ENCODE measurements around the gene ST6GALNAC3.
A peak's percentile ranks its signal among the peaks of the same experiment; 100 is the strongest.

Gene ST6GALNAC3

DNA sequence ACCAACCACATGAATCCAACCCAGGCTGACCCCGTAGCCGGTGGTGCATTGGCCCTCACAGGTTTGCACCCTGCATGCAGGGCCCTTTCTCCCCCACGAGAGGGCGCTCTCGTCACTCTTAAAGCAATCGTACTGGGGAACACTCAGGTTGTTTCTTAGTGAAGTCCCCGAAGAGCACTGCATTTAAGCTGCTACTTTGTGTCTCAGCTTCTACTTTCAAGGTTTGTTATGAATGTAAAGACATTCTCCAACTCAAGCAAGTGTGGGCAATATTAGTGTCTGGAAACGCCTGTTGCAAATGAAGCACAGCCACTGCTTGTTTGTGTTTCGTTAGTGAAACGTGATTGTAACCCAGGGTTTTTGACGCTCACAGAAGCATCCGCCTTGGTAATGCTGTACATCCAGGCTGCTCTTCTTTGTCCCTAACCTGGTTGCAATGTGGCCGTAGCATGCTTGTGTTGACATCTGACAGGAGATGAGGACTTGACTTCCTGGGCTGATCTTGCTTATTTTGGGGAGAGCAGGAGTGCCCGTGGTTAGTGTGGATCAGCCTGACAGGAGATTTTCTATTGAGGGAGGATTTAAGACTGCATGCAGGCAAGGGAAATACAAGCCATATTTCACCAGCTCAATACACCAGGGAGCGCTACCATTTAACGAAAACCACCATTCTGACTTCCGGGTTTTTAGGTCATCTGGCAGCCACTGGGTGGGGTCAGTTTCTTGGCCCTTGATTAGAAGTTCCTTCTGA lies 79.8 kb downstream of the ST6GALNAC3 start:
- no peak overlapping the region for H3K27ac ChIP-seq (ENCODE audit: extremely low read depth, low read depth, low read length)

GRCh38 chr1:76156987-76157386 lies 82.4 kb downstream of the ST6GALNAC3 start:
- TF ChIP-seq ZNF658 (tag by site-specific recombination; IDR thresholded peaks at IDR 0.05), result no peak
- H3K4me3 ChIP-seq (ENCODE audit: low read depth, low read length), result no peak overlapping the region
- no peaks in the 10 kb centered on the region for H3K9me3 ChIP-seq (ENCODE audit: control insufficient read depth, insufficient read depth, low read depth, low read length)
- ChIA-PET CTCF (interaction anchor here (1.3 kb wide), 1 partner anchor 987 kb away, joined by 3 read pairs; no protein-coding TSS in a partner anchor), POLR2A (no interaction called here)
- H3K36me3 ChIP-seq (ENCODE audit: control insufficient read depth in 2 of 2, insufficient read depth in 1 of 2, low read length in 2 of 2), result no peaks in the 10 kb centered on the region
- H3K27ac ChIP-seq (ENCODE audit: extremely low read depth, low read depth, low read length), result no peak overlapping the region
- H3K4me1 ChIP-seq (ENCODE audit: control insufficient read depth, insufficient read depth, low read length), result no peaks in the 10 kb centered on the region

More for the DNA sequence above, 79.8 kb downstream of the ST6GALNAC3 start:
- H3K4me3 ChIP-seq (ENCODE audit: low read depth, low read length), result no peak overlapping the region
- CTCF ChIA-PET, result interaction anchor here (0.5 to 2.8 kb wide), 44 partner anchors 9 to 1509 kb away, joined by 3 to 15 read pairs (median 3); no protein-coding TSS in a partner anchor
- no peaks in the 10 kb centered on the region for H3K36me3 ChIP-seq (ENCODE audit: control insufficient read depth in 2 of 2, insufficient read depth in 1 of 2, low read length in 2 of 2)
- H3K4me1 ChIP-seq (ENCODE audit: control insufficient read depth, insufficient read depth, low read length), result no peaks in the 10 kb centered on the region
- no peaks in the 10 kb centered on the region for H3K9me3 ChIP-seq (ENCODE audit: control insufficient read depth, insufficient read depth, low read depth, low read length)
- POLR2A ChIA-PET, result no interaction called here
- TF ChIP-seq GFI1B (tag by site-specific recombination; IDR thresholded peaks at IDR 0.05) (no peak), ZNF621 (tag by site-specific recombination; IDR thresholded peaks at IDR 0.05) (no peak), ZBTB21 (tag by site-specific recombination; IDR thresholded peaks at IDR 0.05) (no peak), ZIC2 (tag by site-specific recombination; IDR thresholded peaks at IDR 0.05) (no peak), ZSCAN30 (tag by site-specific recombination; IDR thresholded peaks at IDR 0.05) (peak; percentile 43; the same call in 1 of the 2 replicates), KLF10 (tag by site-specific recombination; IDR thresholded peaks at IDR 0.05) (no peak), ZNF221 (tag by site-specific recombination; IDR thresholded peaks at IDR 0.05; ENCODE audit: borderline replicate concordance) (no peak), TRIM28 (IDR thresholded peaks at IDR 0.05; ENCODE audit: borderline replicate concordance, low read length) (peak; percentile 75; the same call in 1 of the 2 replicates), ZNF654 (tag by site-specific recombination; IDR thresholded peaks at IDR 0.05; ENCODE audit: low read depth) (peak; percentile 95), ZNF660 (tag by site-specific recombination; IDR thresholded peaks at IDR 0.05) (peak; percentile 53; the same call in 1 of the 2 replicates), ZNF23 (tag by site-specific recombination; IDR thresholded peaks at IDR 0.05; ENCODE audit: borderline replicate concordance) (no peak), MZF1 (tag by site-specific recombination; IDR thresholded peaks at IDR 0.05; ENCODE audit: borderline replicate concordance) (peak; percentile 59; the same call in 1 of the 2 replicates), ZNF2 (tag by site-specific recombination; IDR thresholded peaks at IDR 0.05) (peak; percentile 68; the same call in 1 of the 2 replicates), SCRT2 (tag by site-specific recombination; IDR thresholded peaks at IDR 0.05) (peak; percentile 76), CTCF (tag by site-specific recombination; IDR thresholded peaks at IDR 0.05) (peak; percentile 84)

DNA sequence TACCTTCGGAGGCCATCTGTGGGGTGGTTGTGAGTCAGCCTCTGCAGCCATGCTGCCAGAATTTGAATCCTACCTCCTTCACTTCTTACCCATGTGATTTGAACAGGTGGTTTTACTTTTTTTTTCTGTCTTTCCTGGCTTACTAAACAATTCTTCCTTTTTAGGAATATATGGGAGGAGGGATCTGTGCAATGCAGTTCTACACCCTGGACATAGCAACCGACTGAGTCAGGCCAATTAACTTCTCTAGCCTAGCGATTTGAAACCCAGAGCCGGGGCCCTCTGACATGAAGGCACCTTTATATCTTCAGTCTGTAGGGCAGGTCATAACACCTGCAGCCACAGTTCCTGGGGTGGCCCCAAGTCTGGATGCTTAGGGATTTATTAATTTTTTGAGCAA lies 83.6 kb downstream of the ST6GALNAC3 start:
- Histone ChIP-seq H3K36me3 (ENCODE audit: control insufficient read depth in 2 of 2, insufficient read depth in 1 of 2, low read length in 2 of 2) (no peaks in the 10 kb centered on the region), H3K27ac (ENCODE audit: extremely low read depth, low read depth, low read length) (no peak overlapping the region), H3K4me1 (ENCODE audit: control insufficient read depth, insufficient read depth, low read length) (no peaks in the 10 kb centered on the region), H3K9me3 (ENCODE audit: control insufficient read depth, insufficient read depth, low read depth, low read length) (no peaks in the 10 kb centered on the region), H3K4me3 (ENCODE audit: low read depth, low read length) (no peak overlapping the region)
- ChIA-PET POLR2A (no interaction called here), CTCF (interaction anchor here (0.7 kb wide), 1 partner anchor 102 kb away, joined by 3 read pairs; no protein-coding TSS in a partner anchor)
- no peak for TF ChIP-seq ZBTB1 (tag by site-specific recombination; IDR thresholded peaks at IDR 0.05)

GRCh38 chr1:76160225-76160624 lies 85.7 kb downstream of the ST6GALNAC3 start:
- H3K9me3 ChIP-seq (ENCODE audit: control insufficient read depth, insufficient read depth, low read depth, low read length), result no peaks in the 10 kb centered on the region
- H3K36me3 ChIP-seq (ENCODE audit: control insufficient read depth in 2 of 2, insufficient read depth in 1 of 2, low read length in 2 of 2), result no peaks in the 10 kb centered on the region
- H3K4me1 ChIP-seq (ENCODE audit: control insufficient read depth, insufficient read depth, low read length), result no peaks in the 10 kb centered on the region
- POLR2A ChIA-PET, result no interaction called here
- no peak overlapping the region for H3K4me3 ChIP-seq (ENCODE audit: low read depth, low read length)
- CTCF ChIA-PET, result interaction anchor here (0.6 kb wide), 1 partner anchor 168 kb away, joined by 3 read pairs; no protein-coding TSS in a partner anchor
- no peak overlapping the region for H3K27ac ChIP-seq (ENCODE audit: extremely low read depth, low read depth, low read length)
- no peak for TF ChIP-seq ZNF549 (tag by site-specific recombination; IDR thresholded peaks at IDR 0.05)
- no peak for TF ChIP-seq ZNF174 (tag by site-specific recombination; IDR thresholded peaks at IDR 0.05)
- no peak for TF ChIP-seq ZNF433 (tag by site-specific recombination; IDR thresholded peaks at IDR 0.05; ENCODE audit: low read depth)
- TF ChIP-seq OSR2 (tag by site-specific recombination; IDR thresholded peaks at IDR 0.05), result no peak
- TF ChIP-seq ZNF624 (tag by site-specific recombination; IDR thresholded peaks at IDR 0.05), result no peak
- no peak for TF ChIP-seq ZNF626 (tag by site-specific recombination; IDR thresholded peaks at IDR 0.05)
- TF ChIP-seq, protein P1, sequence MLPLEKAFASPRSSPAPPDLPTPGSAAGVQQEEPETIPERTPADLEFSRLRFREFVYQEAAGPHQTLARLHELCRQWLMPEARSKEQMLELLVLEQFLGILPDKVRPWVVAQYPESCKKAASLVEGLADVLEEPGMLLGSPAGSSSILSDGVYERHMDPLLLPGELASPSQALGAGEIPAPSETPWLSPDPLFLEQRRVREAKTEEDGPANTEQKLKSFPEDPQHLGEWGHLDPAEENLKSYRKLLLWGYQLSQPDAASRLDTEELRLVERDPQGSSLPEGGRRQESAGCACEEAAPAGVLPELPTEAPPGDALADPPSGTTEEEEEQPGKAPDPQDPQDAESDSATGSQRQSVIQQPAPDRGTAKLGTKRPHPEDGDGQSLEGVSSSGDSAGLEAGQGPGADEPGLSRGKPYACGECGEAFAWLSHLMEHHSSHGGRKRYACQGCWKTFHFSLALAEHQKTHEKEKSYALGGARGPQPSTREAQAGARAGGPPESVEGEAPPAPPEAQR (tag by site-specific recombination; IDR thresholded peaks at IDR 0.05), result no peak
- TF ChIP-seq YY2 (tag by site-specific recombination; IDR thresholded peaks at IDR 0.05), result no peak
- TF ChIP-seq ZFP3 (tag by site-specific recombination; IDR thresholded peaks at IDR 0.05; ENCODE audit: low read depth), result no peak
- TF ChIP-seq ZNF670 (tag by site-specific recombination; IDR thresholded peaks at IDR 0.05; ENCODE audit: low read depth), result no peak

All from HEK293 (cell line).